Epithelial cell of esophagus (primary cell): ENCODE results near the gene SPDYE17.
"Not testable (repeated sequence)": the region's sequence is repeated elsewhere in the genome, so short reads cannot be mapped to it uniquely, and the experiment has no call there.

Source experiments
- DNase-seq: peaks from one replicate; pipeline ENCODE4 v3.0.0; 2010; ENCODE audit warnings: low read depth
- H3K4me3 ChIP-seq: 2 replicates; pipeline ENCODE4 v1.5.1; 2011; ENCODE audit warnings: mild to moderate bottlenecking, low read length, control low read depth
- TF ChIP-seq, protein P1 (sequence below): IDR thresholded peaks from 2 replicates; pipeline ENCODE4 v1.5.1; 2011; ENCODE audit warnings: low read depth, mild to moderate bottlenecking, low read length, control low read depth, inconsistent platforms; ENCODE audit not compliant: insufficient read depth; ENCODE audit errors: missing control alignments

Gene SPDYE17

DNA sequence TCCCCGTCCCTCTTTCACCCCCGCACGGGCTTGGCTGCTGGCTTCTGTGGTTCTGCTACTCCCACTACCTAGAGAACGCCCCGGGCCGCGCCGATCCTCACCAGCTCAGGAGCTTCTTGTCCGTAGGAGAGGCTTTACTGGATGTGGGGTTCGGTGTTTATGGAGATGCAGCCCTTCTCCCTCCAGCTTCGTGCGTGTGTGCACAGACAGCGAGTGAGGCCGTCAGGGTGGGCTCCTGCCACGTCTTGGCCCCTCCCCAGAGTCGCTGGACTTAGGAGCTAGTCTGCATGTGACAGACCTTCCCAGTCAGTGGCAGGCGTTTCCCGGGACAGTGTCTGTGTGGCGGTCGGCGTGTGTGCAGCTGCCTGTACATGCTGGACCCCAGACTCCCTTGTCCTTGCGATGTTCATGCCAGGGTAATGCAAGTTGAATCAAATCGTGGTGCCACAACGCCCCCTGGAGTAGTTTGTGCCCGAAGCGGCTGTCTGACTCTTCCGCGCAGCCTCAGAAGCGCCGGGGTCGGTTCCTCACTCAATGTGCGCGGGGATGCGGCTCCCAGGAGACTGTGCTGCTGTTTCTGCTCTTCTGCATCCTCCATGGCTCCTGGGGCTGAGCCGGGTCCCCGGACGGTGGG is 32.6 kb downstream of the SPDYE17 start:
- not testable (repeated sequence) for DNase-seq, H3K4me3 ChIP-seq

DNA sequence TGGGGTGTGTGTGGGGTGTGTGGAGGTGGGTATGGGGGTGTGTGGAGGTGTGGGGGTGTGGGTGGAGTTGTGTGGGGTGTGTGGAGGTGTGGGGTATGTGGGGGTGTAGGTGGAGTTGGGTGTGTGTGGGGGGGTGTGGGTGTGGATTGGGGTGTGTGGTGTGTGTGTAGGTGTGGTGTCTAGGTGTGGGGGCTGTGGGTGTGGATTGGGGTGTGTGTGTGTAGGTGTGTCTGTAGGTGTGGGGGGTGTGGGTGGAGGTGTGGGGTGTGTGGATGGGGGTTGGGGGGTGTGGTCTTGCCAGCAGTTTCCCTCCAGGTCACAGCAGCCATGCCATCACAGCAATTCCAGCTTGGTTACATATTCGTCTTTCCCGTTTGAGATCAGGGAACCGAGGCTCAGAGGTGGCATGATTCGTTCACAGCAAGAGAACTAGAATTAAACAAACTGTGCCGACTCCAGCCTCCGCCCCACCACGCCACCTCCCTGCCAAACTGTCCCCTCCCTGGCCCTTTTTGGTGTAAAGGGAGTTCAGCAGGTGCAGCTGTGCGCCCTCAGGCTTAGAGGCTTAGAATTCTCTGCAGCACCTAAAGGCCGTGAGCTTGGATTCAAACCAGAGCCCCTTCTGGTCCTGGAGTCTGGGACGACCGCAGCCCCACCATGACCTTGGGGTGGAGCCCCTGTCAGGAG is 33.3 kb downstream of the SPDYE17 start:
- H3K4me3 ChIP-seq, result not testable (repeated sequence)
- DNase-seq, result peak; percentile 35

DNA sequence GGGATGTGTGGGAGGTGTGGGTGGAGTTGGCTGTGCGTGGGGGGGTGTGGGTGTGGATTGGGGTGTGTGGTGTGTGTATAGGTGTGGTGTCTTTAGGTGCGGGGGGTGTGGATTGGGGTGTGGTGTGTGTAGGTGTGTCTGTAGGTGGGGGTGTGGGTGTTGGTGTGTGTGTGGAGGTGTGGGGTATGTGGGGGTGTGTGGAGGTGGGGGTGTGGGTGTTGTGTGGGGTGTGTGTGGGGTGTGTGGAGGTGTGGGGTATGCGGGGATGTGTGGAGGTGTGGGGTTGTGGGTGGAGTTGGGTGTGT is 33.9 kb downstream of the SPDYE17 start:
- TF ChIP-seq, protein P1, sequence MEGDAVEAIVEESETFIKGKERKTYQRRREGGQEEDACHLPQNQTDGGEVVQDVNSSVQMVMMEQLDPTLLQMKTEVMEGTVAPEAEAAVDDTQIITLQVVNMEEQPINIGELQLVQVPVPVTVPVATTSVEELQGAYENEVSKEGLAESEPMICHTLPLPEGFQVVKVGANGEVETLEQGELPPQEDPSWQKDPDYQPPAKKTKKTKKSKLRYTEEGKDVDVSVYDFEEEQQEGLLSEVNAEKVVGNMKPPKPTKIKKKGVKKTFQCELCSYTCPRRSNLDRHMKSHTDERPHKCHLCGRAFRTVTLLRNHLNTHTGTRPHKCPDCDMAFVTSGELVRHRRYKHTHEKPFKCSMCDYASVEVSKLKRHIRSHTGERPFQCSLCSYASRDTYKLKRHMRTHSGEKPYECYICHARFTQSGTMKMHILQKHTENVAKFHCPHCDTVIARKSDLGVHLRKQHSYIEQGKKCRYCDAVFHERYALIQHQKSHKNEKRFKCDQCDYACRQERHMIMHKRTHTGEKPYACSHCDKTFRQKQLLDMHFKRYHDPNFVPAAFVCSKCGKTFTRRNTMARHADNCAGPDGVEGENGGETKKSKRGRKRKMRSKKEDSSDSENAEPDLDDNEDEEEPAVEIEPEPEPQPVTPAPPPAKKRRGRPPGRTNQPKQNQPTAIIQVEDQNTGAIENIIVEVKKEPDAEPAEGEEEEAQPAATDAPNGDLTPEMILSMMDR, result no peak
- DNase-seq, result no peak
- no peak overlapping the region for H3K4me3 ChIP-seq

DNA sequence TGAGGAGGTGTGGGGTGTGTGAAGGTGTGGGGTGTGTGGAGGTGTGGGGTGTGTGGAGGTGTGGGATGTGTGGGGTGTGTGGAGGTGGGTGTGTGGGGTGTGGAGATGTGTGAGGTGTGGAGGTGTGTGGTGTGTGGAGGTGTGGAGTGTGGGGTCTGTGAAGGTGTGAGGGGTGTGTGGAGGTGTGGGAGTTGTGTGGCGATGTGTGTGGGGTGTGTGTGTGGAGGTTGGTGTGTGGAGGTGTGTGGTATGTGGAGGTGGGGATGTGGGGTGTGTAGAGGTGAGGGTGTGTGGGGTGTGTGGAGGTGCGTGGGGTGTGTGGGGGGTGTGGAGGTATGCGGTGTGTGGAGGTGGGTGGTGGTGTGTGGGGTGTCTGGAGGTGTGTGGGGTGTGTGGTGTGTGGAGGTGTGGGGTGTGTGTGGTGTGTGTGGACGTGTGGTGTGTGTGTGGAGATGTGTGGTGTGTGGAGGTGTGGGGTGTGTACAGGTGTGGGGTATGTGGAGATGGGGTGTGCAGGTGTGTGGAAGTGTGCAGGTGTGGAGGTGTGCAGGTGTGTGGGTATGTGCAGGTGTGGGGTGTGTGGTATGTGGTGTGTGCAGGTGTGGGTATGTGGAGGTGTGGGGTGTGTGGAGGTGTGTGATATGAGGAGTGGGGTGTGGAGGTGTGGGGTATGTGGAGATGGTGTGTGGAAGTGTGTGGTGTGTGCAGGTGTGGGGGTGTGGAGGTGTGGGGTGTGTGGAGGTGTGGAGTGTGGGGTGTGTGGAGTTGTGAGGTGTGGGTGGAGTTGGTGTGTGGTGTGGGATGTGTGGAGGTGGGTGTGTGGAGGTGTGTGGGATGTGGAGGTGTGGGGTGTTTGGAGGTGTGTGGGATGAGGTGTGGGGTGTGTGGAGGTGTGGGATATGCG is 34.5 kb downstream of the SPDYE17 start:
- H3K4me3 ChIP-seq, result no peak overlapping the region
- TF ChIP-seq, protein P1, result no peak
- no peak for DNase-seq

DNA sequence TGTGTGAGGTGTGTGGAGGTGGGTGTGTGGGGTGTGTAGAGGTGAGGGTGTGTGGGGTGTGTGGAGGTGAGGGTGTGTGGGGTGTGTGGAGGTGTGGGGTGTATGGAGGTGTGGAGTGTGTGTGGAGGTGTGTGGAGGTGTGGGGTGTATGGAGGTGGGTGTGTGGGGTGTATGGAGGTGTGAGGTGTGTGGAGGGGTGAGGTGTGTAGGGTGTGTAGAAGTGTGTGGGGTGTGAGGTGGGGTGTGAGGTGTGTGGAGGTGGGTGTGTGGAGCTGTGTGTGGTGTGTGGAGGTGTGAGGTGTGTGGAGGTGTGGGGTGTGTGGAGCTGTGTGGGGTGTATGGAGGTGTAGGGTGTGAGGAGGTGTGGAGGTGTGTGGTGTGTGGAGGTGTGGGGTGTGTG is 35.2 kb downstream of the SPDYE17 start:
- DNase-seq, H3K4me3 ChIP-seq: not testable (repeated sequence)

DNA sequence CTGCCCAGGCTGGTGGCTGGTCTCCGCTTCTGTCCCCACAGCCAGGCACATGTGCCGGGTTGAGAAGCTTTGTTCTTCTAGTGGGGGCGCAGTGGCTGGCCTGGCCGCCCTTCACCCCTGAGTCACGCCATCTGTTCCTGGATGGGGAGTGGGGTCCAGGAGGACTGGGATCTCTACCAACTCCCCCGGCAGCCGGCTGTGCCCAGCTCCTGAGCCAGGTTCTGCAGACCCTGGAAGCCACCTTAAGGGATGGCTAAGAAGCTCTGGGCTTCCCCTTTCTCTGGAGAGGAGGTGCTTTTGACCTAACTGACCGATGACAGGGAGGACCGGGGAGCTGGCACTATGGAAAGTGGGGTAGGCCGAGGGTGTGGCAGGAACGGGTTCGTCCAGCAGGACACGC is 37.9 kb downstream of the SPDYE17 start:
- DNase-seq, H3K4me3 ChIP-seq: not testable (repeated sequence)

DNA sequence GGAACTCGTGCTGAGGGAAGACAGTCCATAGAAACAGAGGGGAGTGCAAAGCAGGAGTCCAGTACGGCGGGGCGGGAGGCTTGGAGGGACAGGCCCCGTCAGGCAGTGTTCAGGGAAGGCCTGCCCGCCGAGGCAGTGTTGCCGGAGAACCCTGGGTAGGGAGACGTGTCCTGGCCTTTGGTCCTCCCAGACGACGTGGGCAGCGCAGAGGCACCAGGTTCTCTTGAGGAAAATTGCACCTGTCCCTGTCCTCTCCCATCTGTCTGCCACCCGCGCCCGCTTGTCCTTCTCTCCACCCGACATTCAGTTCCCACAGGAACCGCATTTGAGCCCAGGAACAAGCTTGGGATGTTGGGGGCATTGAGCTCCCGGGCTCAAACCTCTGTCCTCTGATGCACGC is 38.3 kb downstream of the SPDYE17 start:
- DNase-seq, H3K4me3 ChIP-seq: not testable (repeated sequence)

DNA sequence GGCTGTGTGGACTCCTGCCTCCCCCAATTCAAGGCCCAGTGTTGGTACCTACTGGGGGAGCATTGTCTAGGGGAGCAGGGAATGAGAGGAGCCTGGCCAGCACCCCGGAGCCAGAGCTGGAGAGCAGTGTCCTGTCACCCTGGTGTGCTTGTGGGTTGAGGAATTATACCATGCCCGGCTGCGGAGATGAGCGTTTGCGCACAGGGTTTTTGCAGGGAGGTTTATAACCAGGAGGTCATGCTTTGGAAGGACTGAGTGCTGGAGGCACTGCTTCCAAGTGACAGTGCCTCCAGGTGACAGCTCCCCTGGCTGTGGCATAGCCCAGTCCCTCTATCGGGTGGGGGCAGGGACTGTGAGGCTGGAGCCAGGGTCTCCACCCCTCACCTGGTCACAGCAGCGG is 39.3 kb downstream of the SPDYE17 start:
- H3K4me3 ChIP-seq, DNase-seq: not testable (repeated sequence)

DNA sequence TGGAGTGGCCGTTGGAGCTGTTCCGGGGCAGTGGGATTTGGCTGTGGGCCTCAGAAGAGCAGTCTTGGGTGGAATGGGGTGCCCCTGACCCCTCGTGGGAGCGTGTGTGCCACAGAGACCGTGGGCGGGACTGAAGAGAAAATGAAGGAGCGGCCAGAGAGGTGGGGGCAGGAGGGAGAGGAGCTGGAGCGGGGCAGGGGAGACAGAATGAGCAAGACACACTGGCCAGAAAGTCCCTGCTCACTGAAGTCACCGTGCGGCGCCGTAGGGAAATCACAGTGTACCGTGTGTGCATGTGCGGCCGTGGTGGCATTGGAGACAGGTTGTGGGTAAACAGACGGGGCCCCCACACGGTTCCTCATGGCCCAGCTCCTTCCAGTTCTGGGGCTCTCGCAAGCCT is 40.0 kb downstream of the SPDYE17 start:
- H3K4me3 ChIP-seq, DNase-seq: not testable (repeated sequence)

DNA sequence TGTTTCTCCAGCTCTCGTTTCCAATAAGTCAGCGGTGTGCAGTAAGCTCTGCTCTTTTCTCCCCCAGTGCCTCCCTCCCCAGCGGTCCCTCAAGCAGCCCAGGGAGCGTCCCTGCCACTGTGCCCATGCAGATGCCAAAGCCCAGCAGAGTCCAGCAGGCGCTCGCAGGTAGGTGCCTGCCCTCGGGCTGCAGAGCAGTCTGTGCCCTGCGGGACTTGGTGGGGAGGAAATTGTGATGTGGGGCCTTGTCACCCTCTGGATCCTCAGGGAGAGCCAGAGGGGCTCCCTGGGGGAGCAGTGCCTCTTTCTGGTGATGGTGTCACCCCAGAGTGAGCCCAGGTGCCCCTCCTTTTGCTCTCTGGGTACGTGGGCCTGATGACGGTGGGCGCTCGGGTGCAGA is 42.0 kb downstream of the SPDYE17 start:
- not testable (repeated sequence) for DNase-seq, H3K4me3 ChIP-seq

DNA sequence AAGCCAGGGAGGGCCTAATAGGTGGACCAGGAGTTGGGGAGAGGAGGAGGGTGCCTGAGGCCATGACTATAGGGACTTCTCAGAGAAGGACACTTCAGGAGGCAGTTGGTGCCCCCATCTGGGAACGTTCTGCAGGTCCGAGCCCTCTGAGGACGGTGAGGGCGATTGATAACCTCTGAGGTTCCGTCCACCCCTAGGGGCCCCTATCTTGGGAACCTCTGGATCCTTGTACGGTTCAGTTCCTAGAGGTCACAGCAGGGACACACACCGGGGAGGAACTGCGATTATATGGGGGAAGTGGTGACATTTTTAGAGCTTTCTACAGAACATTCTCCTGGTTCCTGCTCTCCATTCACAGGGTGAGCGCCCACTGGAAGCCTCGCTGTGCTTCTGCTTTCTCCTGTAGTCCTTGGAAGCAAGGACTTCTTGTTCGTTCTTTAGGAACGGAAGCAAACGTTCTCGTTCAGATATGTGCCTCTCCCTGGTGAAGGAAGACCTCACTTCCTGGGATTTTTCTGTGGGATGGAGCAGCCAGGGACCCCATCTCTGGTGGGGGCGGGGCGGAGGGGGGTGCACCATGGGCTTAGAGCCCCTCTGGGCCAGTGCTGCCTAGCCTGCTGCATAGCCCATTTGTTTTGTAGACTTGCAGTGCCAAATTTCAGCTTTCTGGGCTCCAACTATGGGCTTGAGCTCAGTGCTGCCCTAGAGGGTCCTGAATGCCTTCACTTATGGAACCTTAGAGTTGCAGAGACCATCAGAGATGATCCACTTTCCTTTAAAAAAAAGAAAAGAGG is 46.0 kb downstream of the SPDYE17 start:
- DNase-seq, result not testable (repeated sequence)

DNA sequence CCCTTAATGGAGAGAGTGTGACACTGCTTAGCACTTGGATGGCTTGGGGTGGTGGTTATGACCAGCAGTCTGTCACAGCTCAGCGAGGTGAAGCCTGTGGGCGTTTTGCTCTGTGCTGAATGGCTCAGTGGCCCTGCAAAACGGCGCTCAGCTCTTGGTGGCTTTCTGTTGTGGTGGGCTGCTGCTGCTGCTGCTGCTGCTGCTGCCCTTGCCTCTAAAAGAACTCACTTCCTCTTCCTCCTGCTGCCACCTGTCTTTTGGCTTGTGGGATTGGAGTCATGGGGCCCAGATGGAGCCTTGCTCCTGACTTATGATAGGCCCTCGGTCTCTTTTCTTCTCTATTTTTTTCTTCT is 47.4 kb downstream of the SPDYE17 start:
- not testable (repeated sequence) for H3K4me3 ChIP-seq, DNase-seq

More for the DNA sequence above, 46.0 kb downstream of the SPDYE17 start:
- H3K4me3 ChIP-seq, result not testable (repeated sequence)

DNA sequence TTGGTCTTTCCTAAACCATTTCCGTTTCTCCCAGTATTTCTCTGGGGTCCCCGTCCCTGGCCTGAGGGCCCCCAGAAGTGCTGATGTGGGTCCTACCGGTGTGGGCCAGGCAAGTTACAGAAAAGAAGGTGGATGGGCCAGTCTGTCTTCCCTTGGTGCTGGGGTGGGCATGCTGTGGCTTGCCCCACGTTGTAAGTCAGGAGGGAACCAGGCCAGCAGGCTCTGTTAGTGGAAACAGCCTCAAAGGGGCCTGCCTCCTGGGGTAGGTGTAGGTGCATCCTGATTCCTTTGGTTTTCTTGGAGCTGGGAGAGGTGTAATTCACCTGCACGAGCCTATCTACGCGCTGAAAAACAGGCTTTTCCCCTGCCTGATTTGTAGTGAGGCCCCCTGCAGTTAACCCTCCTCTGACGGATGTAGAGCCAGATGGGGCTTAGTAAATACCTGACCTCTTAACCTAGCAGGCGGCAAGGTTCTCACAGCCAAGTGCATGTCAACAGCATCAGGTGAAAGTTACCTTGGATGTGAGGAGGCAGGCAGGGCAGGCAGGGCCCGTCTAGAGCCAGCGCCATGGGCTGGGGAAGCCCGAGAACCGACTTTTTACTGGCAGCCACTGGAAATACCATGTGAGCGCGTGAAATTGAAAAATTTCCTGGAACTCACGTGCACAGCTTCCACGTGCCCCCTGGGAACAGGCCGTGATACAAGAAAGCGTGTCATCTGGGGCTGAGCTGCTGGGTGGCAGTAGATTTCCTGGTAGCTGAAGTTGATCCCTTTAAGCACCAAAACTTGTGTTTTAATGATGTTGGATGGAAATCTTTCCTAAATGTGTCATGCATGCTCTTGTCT is 48.0 kb downstream of the SPDYE17 start:
- not testable (repeated sequence) for DNase-seq, H3K4me3 ChIP-seq

DNA sequence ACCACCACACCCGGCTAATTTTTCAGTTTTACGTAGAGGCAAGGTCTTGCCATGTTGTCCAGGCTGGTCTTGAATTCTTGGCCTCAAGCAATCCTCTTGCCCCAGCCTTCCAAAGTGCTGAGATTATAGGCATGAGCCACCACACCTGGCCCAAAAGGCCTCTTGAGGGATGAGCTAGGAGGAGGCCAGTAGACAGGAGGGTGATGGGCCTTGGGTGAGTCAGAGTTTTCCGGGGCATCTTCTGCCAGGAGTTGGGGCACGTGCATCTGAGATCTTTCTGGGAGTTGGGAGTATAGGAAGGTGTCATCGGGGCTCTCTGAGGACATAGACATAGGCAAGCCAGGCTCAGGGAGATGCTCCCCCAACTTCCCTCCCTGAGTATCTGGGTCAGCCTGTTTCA is 48.8 kb downstream of the SPDYE17 start:
- not testable (repeated sequence) for DNase-seq, H3K4me3 ChIP-seq

DNA sequence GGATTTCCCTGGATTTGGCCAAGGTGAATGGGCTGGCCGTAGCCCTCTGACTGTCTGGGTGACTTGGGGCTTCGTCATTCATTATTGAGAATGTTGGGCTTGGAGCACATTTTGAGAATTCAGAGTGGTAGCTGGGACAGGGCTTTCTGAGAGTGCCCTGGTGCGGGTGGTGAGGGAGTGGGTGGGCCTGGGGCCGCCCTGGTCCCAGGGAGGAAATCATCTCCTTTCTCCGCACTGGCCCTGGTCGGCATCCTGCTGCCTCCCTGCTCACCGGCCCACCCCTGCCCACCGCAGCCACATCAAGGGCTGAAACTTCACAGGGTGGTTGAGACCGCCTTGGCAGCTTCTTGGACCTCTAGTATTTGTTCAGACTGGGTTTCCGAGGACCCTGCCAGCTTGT is 49.7 kb downstream of the SPDYE17 start:
- DNase-seq, H3K4me3 ChIP-seq: not testable (repeated sequence)
